Measurements from ENCODE around the gene PLA2G2F.

DNA sequence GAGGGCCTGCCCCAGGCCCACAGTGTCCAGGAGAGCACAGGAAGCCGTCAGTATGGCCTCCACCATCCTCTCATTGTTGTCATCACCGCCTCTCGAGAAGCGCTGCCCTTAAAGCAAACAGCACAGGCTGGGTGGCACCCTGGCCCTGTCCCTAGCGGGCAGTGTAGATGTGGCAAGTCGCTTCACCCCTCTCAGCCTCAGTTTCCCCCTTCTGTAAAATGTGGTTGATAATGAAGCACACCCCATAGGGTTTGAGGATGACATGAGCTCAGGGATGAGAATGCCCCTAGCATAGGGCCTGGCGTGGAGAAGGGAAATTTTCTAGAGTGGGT lies 13.4 kb downstream of the PLA2G2F start:
- TF ChIP-seq POLR2A (IDR thresholded peaks at IDR 0.05; ENCODE audit: low read length): no peak
- TF ChIP-seq GATA1 (IDR thresholded peaks at IDR 0.05; ENCODE audit: low read depth, low read length): no peak

All from erythroblast (primary cell).